Islet precursor cell (in vitro differentiated cells): Measurements from ENCODE around the gene FAM186B.

Experiments used
- DNase-seq: peaks from one replicate; pipeline ENCODE4 v3.0.0-alpha.2; 2018

FAM186B gene

GRCh38 chr12:49566361-49566760 is 39.1 kb downstream of the FAM186B start:
- DNase-seq: no peak

DNA sequence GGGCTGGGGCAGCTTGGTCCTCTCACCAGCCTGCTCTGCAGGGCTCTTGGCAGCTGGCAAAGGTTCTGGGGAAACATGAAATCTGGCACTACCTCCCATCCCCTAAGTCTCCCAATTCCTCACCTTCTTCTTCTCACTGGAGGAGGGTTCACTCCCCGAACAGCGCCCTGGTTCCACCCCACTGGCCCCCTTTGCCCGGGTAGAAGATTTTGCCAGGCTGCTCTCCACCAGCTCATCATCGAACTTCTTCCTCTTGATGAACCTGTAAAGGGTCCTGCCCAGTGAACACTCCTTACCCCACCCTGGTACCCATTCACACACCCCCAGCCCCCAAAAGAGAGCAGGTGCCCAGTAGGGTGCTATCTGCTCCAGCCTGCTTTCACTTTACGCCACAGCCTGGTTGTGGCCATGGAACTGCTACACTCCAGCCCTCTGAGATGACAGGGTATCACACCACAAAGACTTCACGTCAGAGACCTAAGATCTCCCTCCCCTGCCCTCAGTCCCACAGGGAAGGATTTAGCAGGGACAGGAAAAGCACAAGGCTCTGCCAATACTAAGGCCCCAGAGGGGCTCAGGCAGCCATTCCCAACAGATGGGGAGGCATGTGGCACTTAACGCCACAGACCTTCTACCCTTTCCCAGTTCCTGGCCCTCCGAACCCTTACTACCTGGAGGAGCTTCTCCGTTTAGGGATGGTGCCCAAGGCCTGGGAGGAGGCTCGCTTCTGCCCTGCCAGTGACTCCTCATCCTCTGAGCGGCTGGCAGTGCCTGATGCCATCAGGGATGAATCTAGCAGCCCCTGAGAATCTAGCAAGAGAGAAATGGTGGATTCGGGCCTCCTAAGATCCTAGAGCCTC is 39.8 kb downstream of the FAM186B start:
- no peak for DNase-seq

DNA sequence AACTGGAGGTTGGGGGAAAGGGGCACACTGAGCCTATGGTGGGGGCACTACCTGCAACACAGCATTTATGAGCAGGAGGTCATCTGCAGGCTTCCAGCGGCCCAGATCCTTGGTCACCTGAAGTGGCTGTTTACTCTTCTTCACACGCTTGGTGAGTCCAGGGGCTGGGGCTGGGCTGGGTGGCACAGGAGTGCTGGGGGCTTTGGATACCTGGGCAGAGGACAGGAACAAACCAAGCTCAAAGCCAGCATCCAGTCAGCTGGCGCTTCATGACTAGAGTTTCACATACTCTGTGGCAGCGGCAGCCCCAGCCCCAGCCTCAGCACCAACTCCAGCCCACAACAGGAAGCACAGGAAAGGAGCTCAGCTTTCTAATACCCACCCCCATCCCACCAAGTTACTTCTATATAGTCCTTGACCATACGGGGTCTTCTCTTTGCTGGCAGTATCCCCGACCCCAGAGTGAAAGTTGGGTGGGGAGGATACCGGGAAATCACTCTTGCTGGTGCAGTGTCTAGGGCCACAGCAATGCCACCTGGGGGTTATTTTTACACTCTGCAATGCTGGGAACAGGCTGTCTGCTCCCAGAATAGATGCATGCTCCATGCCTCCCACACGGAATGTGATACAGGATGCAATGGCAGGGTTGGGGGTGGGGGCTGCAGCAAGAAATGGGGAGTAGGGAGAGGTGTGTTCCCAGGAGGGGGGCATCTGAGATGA is 40.6 kb downstream of the FAM186B start:
- DNase-seq: no peak

DNA sequence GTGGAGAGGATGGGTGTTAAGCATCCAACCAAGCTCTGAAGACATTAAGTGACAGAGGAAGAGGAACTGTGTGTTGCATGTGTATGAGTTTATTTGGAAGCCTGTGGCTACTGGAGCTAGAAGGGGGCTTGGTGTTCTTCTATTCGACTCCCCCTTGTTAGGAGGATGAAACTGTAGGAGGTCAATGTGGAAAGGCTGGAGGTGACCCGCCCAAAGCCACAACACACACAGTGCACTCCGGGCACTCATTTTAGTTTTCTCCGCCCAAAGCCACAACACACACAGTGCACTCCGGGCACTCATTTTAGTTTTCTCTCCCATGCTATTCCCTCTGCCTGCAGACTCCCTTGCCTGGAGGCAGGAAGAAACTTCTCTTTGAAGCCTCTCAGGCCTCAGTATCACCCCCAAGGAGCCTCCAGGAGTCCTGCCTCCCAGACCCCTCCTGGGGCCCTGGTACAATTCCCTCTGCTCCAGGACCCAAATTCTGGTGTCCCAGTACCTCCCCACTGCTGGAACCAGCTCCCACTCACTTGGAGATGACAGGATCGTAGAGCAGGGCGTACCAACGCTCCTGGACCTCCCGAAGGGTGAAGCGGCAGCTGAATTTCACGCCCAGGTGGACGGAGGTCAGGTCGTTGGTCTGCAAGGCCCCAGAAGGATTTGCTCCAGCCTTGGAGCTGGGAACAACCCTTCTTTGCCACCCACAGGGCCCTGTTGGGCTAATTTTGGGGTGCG is 41.3 kb downstream of the FAM186B start:
- DNase-seq: no peak

DNA sequence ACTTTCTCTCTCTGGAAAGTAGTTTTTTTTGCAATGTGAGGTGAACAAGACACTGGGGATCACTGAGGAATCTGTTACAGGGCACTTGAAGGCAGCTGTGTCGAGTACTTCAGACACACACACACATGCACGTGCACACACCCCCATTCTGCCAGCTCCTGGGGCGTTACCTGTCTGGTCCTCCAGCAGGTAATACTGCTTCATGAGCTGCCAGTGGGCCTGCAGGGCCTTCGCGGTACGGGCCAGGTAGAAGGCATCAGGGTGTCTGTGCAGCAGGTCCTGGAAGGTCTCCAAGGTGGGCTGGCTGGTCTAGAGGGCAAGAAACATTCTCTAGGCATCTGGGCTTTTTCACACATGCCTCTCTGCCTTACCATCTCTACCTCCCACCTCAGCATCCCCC is 42.6 kb downstream of the FAM186B start:
- no peak for DNase-seq

- no peak for DNase-seq
Observed at GRCh38 chr12:49562233-49562632, 43.2 kb downstream of the FAM186B start.

DNA sequence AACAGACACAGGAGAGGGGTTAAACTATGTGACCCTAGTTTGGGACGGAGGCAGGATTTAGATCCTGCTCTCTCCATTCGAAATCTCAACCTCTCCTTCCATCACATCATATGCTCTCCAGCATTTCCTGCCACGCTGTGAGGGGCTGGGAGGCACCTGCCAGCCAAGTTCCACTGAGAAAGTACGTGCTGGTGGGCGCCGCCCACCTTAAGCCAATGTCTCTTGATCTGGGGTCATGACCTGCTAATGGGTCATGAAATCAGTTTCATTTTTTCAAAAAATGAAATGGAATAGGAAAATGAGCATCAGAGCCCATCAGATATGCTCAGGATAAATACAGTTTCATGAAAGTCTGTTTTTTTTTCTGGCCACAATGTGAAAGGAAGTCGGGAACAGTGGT is 44.7 kb downstream of the FAM186B start:
- no peak for DNase-seq

DNA sequence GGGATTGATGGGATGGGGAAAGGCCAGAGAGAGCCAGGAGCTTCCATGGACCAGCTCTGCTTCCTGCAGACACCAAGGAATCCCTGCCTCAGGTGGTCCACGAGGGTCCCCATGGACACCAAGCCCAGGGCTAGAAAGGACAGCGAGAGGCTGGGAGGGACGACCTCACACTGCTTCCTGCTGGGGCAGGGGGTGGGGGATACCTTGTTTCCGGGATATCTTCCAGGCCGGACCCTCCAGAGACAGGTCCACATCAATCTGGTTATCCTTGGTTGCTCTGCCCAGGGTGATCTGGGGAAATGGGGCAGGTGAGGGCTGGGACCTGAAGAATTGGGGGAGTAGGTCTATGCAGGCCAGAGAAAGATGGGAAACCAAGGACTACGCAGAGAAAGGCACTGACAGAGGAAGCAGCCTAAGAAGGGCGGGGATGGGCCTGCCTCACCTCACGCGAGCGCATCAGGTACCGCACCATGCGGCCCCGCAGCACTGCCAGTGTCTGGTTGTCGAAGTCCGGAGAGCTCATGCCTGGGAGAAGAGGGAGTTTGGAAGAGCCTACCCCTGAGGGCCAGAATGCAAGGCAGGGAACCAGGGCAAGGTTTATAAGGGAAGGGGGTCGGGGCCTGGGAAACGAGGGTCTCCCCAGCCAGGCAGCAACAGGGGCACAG is 46.3 kb downstream of the FAM186B start:
- no peak for DNase-seq

- no peak for DNase-seq
Observed at GRCh38 chr12:49558526-49558925, 46.9 kb downstream of the FAM186B start.

DNA sequence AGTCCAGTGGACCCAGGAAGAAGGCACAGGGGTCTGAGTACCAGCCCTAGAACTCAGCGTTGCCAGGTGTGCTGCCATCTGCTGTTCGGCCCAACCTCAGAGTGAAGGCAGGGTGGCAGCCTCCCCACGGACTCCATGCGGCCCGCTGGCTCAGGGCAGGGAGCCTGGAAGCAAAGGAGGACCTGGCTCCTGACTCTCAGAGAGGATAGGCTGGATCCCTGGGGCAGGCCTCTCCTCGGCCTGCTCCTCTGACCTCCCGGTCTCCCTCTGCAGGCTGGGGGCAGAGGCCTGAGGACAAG is 47.6 kb downstream of the FAM186B start:
- no peak for DNase-seq

DNA sequence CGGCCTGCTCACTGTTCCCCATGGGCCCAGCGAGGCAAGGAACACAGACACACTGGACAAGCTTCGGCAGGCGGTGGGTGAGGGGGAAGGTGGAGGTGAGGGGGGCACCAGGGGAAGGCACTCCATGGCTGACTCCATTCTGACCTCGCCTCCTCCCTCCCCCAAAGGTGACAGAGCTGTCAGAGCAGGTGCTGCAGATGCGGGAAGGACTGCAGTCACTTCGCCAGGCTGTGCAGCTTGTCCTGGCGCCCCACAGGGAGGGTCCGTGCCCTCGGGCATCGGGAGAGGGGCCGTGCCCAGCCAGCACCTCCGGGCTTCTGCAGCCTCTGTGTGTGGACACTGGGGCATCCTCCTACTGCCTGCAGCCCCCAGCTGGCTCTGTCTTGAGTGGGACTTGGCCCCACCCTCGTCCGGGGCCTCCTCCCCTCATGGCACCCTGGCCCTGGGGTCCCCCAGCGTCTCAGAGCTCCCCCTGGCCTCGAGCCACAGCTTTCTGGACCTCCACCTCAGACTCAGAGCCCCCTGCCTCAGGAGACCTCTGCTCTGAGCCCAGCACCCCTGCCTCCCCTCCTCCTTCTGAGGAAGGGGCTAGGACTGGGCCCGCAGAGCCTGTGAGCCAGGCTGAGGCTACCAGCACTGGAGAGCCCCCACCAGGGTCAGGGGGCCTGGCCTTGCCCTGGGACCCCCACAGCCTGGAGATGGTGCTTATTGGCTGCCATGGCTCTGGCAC is 48.1 kb downstream of the FAM186B start:
- no peak for DNase-seq

GRCh38 chr12:49556391-49557186 is 48.9 kb downstream of the FAM186B start:
- no peak for DNase-seq

DNA sequence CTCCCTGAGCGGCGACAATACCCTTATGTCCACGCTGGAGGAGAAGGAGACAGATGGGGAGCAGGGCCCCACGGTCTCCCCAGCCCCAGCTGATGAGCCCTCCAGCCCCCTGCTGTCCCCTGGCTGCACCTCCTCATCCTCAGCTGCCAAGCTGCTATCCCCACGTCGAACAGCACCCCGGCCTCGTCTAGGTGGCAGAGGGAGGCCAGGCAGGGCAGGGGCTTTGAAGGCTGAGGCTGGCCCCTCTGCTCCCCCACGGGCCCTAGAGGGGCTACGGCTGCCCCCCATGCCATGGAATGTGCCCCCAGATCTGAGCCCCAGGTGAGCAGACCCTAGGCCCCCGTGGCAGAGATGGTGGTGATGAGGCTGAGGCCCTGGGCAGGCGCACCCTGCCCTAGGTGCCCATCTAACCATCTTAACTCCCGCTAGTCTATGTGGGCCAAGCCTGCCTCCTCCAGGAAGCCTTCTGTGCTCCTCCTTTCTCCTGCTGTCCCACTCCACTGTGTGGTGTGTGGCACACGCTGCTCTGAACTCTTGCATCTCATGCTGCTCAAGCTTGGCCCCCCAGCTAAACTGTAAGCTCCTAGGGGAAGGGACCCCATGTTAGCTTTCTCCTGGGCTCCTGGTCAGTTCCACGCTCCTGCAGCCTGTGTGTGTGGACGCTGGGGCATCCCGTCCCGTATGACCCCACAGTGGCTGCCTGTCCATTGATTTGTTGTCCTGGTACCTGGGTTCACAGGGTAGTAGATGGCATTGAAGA is 49.6 kb downstream of the FAM186B start:
- no peak for DNase-seq

DNA sequence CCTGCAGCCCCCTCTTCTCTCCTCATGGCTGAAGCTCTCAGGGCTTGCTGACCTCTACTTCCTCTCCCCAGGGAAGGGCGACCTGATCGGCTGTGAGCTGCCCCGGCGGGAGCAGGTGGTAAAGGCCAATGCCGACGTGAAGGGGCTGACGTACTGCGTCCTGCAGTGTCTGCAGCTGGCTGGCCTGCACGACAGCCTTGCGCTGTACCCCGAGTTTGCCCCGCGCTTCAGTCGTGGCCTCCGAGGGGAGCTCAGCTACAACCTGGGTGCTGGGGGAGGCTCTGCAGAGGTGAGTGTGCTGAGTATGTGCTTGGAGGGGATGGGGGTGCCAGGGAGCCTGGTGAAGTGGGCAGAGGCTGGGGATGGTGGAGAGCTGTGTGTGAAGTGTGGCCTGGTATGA is 51.2 kb downstream of the FAM186B start:
- no peak for DNase-seq

- peak; percentile 61 for DNase-seq
Observed at GRCh38 chr12:49553512-49554088, 51.8 kb downstream of the FAM186B start.

- no peak for DNase-seq
Observed at GRCh38 chr12:49552899-49553298, 52.5 kb downstream of the FAM186B start.

- DNase-seq: no peak
Observed at GRCh38 chr12:49552425-49552824, 53.0 kb downstream of the FAM186B start.

GRCh38 chr12:49552014-49552413 is 53.4 kb downstream of the FAM186B start:
- DNase-seq: no peak

GRCh38 chr12:49550693-49551252 is 54.7 kb downstream of the FAM186B start:
- no peak for DNase-seq
